Activated naive CD8-positive, alpha-beta T cell treated with anti-CD3 and anti-CD28 coated beads, Interleukin-2, amount 50 U/mL, for 16 hours (primary cell): ENCODE results near the gene SYN1.
"Not testable (repeated sequence)": the region's sequence is repeated elsewhere in the genome, so short reads cannot be mapped to it uniquely, and the experiment has no call there.

Experiments used
- DNase-seq: peaks from one replicate; pipeline ENCODE4 v3.0.0-alpha.2; 2020; ENCODE audit warnings: low read depth, low spot score

Gene SYN1

DNA sequence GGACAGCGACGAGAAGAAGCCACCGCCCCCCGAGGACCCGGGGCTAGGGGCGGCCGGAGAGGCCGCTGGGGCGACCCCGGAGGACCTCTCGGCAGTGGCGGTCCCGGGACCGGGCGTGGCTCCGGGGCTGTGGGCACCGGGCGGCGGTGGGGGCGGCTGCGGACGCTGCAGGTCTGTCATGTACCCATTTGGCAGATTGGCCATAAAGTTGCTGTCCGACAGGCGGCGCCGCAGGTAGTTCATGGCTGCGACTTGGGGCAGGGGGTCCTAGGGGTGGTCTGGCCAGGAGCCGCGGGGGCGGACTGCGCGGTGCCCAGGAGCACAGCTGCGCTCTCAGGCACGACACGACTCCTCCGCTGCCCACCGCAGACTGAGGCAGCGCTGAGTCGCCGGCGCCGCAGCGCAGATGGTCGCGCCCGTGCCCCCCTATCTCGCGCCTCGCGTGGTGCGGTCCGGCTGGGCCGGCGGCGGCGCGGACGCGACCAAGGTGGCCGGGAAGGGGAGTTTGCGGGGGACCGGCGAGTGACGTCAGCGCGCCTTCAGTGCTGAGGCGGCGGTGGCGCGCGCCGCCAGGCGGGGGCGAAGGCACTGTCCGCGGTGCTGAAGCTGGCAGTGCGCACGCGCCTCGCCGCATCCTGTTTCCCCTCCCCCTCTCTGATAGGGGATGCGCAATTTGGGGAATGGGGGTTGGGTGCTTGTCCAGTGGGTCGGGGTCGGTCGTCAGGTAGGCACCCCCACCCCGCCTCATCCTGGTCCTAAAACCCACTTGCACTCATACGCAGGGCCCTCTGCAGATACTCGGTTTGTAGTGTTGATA is at the start of gene SYN1:
SYN1 (minus strand) TSS at position 372 of the 817 bp plus-strand sequence; CDS start at position 243, 129 bp downstream.
- peak; percentile 49 for DNase-seq

DNA sequence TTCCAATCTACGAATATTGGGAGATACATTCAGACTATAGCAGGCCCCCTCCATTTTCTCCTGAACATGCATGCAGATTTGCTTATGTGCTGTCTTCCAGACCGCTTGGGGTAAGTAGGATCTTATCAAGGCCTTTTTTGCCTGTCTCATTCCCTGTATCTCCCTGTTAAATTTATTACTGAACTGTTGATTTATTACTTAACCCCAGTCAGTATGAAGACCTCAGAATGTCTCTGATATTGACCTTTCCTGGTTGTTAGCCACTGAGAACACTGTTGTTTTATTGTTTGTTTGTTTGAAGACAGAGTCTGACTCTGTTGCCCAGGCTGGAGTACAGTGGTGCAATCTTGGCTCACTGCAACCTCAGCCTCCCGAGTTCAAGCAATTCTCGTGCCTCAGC is 46.1 kb upstream of the SYN1 start:
- DNase-seq, result not testable (repeated sequence)

DNA sequence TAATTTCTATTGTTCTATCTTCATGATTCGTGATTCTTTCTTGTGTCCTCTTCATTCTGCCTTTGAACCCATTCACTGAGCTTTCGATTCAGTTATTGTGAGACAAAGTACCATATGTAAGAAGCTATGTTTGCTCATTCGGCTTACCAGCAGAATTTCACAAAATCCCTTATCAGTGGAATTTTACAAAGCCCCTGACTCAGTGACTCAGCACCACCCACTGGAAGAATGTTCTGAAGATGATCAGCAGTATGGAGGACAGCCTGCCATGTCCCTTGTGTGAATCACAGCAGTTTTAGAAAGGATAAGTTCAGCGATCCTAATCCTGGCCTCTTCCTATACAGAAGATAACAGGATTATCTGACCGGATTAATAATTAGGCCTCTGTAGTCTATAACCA is 45.1 kb upstream of the SYN1 start:
- DNase-seq, result no peak

DNA sequence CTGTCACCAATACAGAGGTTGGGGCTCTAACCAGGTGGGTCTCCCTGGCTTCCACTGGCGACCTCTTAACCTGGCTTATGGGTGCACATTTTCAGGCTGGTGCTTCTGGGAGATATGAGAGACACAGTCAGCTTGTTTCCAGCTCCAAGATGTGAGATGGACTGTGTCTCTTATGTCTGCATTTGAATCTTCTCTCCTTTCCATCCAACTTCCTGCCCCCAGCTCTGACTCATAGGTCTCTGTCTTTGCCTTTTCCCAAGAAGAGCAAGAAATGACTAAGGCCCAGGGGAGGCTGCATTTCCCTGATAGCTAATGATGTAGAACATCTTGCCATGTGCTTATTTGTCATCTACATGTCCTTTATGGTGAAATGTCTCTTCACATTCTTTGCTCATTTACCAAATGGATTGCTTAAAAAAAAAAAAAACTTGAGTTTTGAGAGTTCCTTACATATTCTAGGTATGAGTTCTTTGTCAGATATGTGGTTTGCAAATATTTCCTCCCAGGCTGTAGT is 42.5 kb upstream of the SYN1 start:
- no peak for DNase-seq

DNA sequence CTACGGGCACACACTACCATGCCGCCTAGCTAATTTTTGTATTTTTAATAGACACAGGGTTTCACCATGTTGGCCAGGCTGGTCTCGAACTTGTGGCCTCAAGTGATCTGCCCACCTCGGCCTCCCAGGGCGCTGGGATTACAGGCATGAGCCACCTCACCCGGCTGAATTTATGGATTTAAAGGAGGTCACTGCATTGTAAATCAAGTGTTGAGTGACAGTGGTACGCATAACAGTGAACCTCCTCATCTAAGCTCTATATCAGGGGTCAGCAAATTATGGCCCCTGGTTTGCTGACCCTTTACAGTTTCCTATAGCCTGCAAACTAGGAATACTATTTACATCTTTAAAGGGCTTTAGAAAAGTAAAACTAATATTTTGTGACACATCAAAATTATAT is 41.9 kb upstream of the SYN1 start:
- DNase-seq, result no peak

DNA sequence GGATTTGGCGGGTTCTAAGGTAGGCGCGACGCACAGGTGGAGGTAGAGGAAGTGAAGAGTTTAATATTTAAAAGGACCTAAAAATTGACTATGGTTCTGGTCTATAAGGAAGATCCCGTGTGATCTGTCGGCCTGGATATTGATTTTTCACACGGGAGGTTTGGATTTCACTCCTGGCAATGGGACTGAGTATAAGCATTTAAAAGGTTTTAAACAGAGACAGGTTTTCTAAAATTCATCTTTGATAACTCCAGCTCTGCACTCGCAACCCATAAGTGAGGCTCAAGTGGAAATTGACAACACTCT is 39.7 kb upstream of the SYN1 start:
- DNase-seq, result no peak

DNA sequence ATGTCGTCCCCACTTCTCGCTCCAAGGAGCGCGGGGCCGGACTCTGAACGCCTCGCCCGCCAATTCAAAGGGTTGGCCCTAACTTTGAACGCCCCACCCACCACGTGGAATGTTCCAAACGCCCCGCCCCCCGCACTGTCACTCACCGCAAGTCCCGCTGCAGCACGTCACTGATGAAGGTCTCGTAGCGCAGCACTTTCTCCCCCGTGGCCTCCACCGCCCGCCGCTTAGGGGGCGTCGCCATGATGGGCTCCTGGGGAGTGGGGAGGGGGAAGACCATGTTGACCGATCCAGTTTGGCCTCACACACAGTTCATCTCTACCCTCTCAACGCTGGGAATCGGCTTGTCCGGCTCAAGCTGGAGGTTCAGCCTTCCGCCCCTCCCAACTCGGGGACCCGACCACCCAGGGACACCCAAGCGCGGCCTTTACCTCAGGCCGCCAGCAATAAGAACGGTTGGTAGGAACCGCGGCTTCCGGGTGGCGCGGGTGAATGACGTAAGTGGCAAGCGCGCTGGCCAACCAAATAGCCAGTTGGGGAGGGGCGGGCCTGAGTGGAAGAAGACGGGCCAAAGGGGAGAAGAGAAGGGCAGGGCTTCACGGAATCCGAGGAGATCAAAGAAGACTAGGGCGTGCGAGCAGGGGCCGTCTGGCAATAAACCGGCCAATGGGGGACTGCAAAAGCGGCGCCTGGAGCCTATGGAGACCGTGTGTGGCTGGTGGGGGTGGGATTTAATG is 39.2 kb upstream of the SYN1 start, which contains the start of gene UXT:
UXT (minus strand) TSS at position 497 of the 737 bp plus-strand sequence; CDS start at position 244, 253 bp downstream.
- peak; percentile 75 for DNase-seq

DNA sequence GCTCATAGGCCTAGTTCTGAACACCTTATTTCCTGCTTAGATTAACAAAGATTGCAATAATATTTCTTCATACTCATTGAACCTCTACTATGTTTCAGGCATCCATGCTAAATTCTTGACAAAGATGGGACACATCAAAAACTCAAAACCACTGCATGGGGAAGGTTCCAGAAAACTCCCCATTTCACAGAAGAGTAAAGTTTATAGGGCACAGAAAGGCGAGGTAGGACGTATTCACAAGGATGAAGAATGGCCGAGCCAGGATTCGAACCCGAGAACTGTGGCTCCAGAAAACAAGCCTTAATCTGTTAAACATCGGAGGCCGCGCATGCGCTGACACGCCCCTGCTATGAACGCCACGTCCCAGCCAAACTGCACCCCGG is 38.6 kb upstream of the SYN1 start:
- no peak for DNase-seq

DNA sequence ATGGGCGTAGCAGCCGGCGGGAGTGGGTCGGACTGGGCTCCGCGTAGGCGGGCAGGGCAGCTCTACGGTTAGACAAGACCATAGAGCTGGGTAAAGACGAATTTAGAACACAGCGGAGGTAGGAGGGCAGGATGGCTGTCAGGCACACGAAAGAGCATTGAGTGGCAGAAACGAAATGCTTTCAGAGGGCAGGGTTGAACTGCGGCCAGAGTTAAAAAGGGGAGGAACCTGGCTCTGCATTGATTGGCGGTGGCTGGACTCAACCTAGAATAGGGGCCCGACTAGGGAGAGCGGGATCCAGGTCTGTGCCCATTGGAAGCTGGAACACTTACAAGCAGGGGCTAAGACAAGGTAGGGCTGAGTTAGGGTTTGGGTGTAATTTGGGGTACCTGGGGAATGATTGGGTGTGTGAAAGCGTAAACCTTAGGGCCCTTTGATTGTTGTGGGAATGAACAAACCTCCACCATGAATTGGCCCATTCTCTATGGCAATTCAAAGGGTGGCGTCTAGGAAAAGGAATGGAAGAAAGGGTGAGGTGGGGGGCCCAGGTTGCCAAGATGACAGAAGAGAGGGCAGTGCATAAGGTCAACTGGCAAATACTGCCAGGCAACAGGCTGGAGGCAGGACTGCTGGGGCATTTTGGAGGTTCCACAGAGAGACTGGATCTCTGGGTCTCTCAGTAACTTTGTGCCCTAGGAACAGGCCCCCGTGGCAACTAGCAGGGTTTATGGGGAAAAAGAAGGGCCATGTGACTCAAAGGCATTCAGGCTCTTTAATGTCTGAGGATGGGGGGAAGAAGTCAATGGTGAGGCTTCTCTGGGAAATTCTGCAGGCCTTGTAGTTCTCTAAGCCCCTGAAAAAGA is 31.6 kb upstream of the SYN1 start:
- no peak for DNase-seq

DNA sequence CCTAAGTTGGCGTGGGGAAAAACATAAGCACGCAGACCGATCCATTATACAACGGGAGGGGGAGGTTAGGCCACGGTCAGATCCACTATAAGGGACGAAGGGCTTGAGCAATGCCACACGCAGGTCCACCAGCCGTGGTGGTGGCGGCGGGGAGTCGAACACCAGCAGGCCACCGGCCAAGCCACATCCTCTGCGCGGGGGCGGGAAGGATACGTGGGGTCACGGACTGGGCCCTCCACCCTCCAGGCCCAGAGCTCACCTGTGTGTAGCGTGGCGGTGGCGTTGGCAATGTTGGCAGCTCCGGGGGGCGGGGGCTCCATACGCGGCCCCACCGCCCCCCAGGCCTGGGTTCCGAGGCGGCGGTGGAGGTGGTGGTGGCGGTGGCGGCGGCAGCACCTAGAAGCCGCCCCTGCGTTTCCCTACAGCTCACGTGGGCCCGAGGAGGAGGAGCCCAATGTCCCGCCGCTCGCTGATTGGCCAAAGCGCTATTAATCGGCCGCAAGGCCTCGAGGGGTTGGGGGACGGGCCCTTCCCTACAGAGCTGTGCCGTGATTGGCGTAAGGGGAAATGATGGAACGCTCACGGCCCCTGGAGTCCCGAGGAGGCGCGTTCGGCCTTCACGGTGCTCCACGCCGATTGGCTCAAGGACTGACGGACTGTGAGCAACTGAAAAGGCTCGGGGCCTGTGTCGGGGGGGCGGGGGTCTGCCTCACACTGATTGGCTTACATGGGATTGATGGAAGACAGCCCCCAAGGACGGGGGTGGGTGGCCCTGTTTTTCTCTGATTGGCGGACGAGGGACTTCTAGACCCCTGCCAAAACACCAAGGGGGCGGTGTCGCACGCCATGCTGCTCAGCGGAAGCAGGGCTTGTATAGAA is 30.7 kb upstream of the SYN1 start, which contains the start of gene ELK1:
ELK1 (minus strand) TSS at position 400 of the 879 bp plus-strand sequence. CDS start 9,122 bp downstream, outside the sequence.
- DNase-seq, result peak; percentile 69

DNA sequence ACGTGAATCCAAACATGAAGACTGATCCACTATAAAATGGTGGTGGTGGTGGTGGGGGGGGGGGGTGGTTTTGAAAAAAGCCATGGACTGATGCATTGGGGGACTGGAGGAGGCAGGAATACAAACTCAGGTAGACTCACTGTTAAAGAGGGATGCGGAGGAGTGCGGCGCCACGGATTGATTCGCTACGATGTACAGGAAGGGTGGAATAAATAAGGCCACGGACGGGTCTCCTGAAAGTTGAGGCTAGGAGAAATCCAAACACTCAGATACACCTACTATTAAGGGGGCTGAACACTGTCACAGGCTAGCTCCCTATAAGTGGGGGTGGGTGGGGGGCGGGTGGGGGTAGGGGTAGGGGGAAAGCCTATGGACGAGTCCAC is 30.1 kb upstream of the SYN1 start:
- no peak for DNase-seq

DNA sequence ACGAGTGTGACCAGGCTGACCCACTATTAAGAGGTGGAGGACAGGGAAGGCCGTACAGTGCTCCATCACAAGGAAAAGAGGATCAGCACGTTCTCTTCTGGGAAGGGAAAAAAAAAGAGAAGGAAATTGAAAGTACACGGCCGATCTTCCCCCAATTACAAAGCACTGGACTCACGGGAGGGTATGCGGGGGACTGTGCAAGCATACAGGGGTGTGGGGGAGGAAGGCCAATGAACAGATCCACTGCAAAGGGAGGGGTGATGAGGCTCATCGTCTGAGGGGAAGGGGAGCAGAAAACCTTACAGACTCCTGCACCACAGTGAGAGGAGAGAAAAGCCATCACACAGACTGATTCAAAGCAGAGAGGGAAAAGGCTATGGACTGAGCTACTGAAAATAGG is 29.6 kb upstream of the SYN1 start:
- no peak for DNase-seq

DNA sequence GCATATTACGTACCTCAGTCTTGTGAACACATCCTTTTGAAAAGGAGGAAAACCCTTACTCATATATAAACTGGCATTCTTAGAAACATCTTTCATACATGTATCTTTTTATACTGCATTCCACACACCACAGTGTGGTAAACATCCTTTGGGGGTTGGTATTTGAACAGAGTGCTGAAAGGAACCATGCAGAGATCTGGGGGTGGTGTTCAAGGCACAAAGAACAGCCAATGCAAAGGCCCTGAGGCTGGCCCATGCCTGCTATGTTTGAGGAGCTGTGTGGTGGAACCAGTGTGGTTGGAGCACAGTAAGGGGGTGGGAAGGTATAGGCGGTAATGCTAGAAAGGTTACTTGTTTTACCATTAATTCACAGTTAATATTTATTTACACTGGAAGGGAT is 28.7 kb upstream of the SYN1 start:
- DNase-seq, result no peak

DNA sequence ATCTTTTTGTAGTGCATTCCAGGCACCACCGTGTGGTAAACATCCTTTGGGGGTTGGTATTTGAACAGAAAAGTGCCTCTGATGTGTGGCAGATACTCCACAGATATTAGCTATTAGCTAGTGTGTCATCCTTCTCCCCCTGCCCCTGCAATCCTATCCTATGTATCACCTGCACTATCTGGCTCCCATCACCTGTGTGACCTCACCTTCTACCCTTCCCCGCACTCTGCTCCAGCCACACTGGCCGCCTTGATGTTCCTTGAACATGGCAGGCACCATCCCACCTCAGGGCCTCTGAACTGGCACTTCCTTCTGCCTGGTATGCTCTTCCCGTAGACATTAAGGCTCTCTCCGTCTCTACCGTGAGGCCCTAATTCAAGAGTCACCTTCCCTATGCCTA is 27.0 kb upstream of the SYN1 start:
- no peak for DNase-seq

DNA sequence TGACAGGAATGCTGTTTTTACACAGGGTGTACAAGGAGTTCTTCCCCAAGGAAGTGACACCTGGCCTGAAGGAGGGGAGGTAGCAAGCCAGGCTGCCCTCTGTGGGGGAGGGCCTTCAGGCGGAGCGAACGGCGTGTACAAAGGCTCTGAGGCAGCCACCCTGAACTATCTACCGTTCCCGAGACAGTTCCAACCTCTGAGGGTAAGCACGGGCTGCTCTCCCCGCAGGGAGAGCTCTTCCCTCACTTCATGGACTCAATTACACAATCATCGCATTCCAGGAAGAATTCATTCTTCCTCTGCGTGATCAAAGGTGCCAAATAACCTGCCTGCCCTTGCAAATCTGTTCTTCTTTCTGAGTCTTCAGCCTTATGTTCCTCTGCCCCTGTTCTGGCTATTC is 25.9 kb upstream of the SYN1 start:
- no peak for DNase-seq

DNA sequence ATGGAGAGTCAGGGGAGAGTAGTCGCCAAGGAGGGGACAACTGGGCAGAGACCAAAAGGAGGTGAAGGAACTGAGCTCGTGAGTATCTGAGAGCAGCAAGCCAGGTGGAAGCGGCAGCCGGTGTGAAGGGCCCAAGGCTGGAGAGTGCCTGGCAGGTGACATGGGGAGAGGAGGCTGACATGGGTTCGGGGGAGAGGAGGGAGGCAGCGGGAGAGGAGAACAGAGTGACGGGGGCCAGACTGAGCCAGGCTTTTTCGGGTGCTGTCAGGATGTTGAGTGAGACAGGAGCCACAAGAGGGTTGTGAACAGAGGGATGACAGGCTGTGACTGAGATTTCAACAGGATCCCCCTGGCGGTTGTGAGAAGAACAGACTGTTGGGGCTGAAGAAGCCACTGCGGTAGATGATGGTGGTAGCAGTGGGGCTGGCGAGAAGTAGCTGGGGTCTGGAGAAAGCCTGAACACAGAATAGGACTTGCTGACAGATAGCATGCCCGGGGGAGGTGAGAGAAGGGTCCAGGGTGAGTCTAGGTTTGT is 25.0 kb upstream of the SYN1 start:
- DNase-seq, result no peak

DNA sequence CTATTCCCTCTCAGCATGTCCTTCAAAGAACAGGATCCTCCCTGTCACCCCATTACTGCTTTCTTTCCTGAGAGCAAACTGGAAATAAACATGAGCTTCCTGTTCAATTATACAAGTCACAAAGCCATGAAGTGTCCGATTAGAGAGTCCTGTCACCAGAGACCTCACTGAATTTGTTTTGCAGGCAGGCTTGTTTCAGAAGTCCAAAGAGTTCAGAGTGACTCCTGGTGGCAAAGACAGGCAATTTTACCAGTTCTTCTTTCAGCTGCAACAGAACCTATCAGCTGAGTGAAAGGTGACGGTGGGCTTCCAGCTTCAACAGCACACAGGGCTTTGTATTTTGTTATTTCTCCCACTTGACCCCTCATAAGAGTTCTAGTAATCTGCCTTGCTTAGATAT is 24.3 kb upstream of the SYN1 start:
- no peak for DNase-seq

DNA sequence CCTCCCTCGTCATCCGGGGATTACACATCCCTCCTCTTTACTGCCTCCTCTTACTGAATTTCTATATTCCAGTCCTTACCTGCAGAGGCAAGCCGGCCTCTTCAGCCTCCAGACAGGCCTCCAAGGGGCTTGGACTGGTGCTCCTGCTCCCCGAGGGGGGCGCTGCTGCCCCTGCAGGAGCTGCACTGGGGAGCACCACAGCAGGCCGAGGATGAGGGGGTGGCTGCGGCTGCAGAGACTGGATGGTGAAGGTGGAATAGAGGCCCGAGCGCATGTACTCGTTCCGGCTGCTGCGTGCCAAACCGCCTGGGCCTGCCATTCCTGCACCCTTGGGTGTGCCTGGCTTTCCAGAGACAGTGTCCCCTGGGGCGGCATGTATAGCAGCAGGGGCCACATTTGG is 19.2 kb upstream of the SYN1 start:
- no peak for DNase-seq

DNA sequence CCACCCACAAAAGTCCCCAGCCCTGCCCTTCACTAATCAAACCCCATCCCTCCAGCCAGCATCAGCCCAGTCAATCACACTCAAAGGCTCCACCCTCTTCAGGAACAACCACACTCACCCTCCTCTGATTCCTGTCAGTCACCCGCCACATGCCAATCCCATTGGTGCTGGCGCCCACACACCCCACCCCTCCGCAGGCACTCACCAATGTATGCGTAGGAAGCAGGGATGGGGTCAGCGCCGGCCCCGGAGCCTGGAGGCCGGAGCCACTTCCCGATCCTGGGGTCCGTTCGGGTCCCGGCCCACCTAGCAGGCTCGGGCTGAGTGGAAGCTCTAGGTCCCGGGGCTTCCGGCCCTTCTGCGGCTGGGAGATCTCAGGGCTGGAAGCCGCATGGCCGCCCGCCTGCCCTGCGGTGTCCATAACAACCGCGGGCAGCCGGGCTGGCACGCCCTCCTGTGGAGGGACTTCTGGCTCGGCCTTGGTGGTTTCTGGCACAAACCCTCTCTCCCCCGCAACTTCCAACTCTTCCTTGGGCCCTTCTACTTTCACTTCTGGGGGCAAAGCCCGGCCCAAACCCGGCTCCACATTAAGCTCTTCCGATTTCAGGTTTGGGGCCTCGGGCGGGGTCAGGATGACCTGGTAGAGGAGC is 18.0 kb upstream of the SYN1 start:
- DNase-seq, result no peak
